Esophagus squamous epithelium (tissue), 5 donors: Measurements from ENCODE around the gene ALPL. TPM values are rescaled to one million over a fixed set of nuclear protein-coding genes. Genes with fewer than 3 reads are reported as not detected.

Source experiments
- DNase-seq: peaks from one replicate; lab custom pipeline; 2025; lab: John Stamatoyannopoulos, UW
- H3K27ac ChIP-seq, 4 donors: fragments of 200-600 bp; sonication (generic); one replicate each; pipeline ENCODE4 v1.5.1; 2016 to 2019; ENCODE audit warnings: mild to moderate bottlenecking in 1 of 4
- H3K27me3 ChIP-seq, 4 donors: fragments of 200-600 bp; sonication (generic); 1 replicate in 3 of 4; 2 replicates in 1 of 4; pipeline versions ENCODE4 v1.5.1 to v1.6.0; 2017 to 2021; ENCODE audit warnings: antibody characterized with exemption in 1 of 4
- H3K36me3 ChIP-seq, 3 donors: fragments of 200-600 bp; sonication (generic); one replicate each; pipeline ENCODE4 v1.5.1; 2016 to 2019
- H3K4me1 ChIP-seq, 3 donors: fragments of 200-600 bp; sonication (generic); one replicate each; pipeline ENCODE4 v1.5.1; 2017 to 2019
- H3K4me3 ChIP-seq, 4 donors: fragments of 200-600 bp; sonication (generic); 1 replicate in 3 of 4; 2 replicates in 1 of 4; pipeline ENCODE4 v1.5.1; 2016 to 2019; ENCODE audit warnings: mild to moderate bottlenecking in 2 of 4, moderate library complexity in 1 of 4
- H3K9me3 ChIP-seq, 3 donors: fragments of 200-600 bp; sonication (generic); one replicate each; pipeline ENCODE4 v1.5.1; 2016 to 2019
- CTCF ChIP-seq, 6 experiments: fragments of 450-650 bp in 4 of 6; fragments of 200-600 bp in 2 of 6; sonication (generic) in 2 of 6; IDR thresholded peaks; one replicate each; pipeline ENCODE4 v1.5.1; 2016 to 2019; ENCODE audit warnings: antibody characterized with exemption in 6 of 6, mild to moderate bottlenecking in 4 of 6, moderate library complexity in 4 of 6
- POLR2A ChIP-seq, 4 donors: fragments of 450-650 bp; IDR thresholded peaks; one replicate each; pipeline ENCODE4 v1.6.1; 2017; ENCODE audit warnings: antibody characterized with exemption in 4 of 4, mild to moderate bottlenecking in 4 of 4, moderate library complexity in 3 of 4
- WGBS, 2 donors: methylation state at CpG; one replicate each; pipeline ENCODE4 v1.1.5; 2018; 5-methylcytosine and 5-hydroxymethylcytosine counted together
- intact Hi-C: fragments of 100-400 bp; cut with DNase I; formaldehyde crosslinking; loops from one replicate; pipeline ENCODE4 v1.15.0; 2022
- total RNA-seq, 4 donors: library from RNA; depleted of rRNA; stranded (reverse); fragments of >200 nt; gene quantifications; one replicate each; pipeline ENCODE4 v1.1.0, GENCODE V29; 2016
- donor health status: DM: yes; HTN: yes; CAD: no.

Gene ALPL
- total RNA-seq, 4 donors from 2014 or later: 3.2 to 6.4 (median 4.7) TPM

GRCh38 chr1:21617126-21617738 lies 108.0 kb downstream of the ALPL start:
- H3K4me1 ChIP-seq: peaks cover 15 to 45% (median 21%) of the 10 kb centered on the region in 3 donors
- no peak for DNase-seq

GRCh38 chr1:21618059-21618458 lies 108.8 kb downstream of the ALPL start:
- H3K4me1 ChIP-seq: peaks cover 20 to 51% (median 26%) of the 10 kb centered on the region in 3 donors
- no peak overlapping the region for H3K4me3 ChIP-seq
- WGBS, 2 donors: 73% methylated on average over 5 of the region's 7 CpGs; no CpG with 5 or more reads in 1 of the 2 donors
- H3K36me3 ChIP-seq: no peaks in the 10 kb centered on the region
- intact Hi-C loops: no loop called here
- DNase-seq: no peak
- TF ChIP-seq CTCF (IDR thresholded peaks at IDR 0.05): no peak
- no peak for TF ChIP-seq POLR2A (IDR thresholded peaks at IDR 0.05)
- H3K27me3 ChIP-seq: peaks cover 0 to 41% (median 0%) of the 10 kb centered on the region in 4 donors
- no peak overlapping the region for H3K27ac ChIP-seq
- H3K9me3 ChIP-seq: no peaks in the 10 kb centered on the region

More at GRCh38 chr1:21617126-21617738, 108.0 kb downstream of the ALPL start:
- WGBS, 2 donors: 98% methylated on average over 7 of the region's 16 CpGs; no CpG with 5 or more reads in 1 of the 2 donors
- no peaks in the 10 kb centered on the region for H3K9me3 ChIP-seq
- no peaks in the 10 kb centered on the region for H3K36me3 ChIP-seq
- H3K27ac ChIP-seq: no peak overlapping the region
- H3K4me3 ChIP-seq: no peak overlapping the region
- intact Hi-C loops: no loop called here
- TF ChIP-seq POLR2A (IDR thresholded peaks at IDR 0.05): no peak
- no peak for TF ChIP-seq CTCF (IDR thresholded peaks at IDR 0.05)
- peaks cover 0 to 35% (median 0%) of the 10 kb centered on the region in 4 donors for H3K27me3 ChIP-seq

- no peak for TF ChIP-seq POLR2A (IDR thresholded peaks at IDR 0.05)
- no peak for TF ChIP-seq CTCF (IDR thresholded peaks at IDR 0.05)
- H3K4me3 ChIP-seq: no peak overlapping the region
- no peak overlapping the region for H3K27ac ChIP-seq
- H3K36me3 ChIP-seq: no peaks in the 10 kb centered on the region
- no peak for DNase-seq
- 58 to 61% methylated on average over 2 to 14 of the region's 22 CpGs for WGBS, 2 donors
- H3K4me1 ChIP-seq: peaks cover 24 to 57% (median 33%) of the 10 kb centered on the region in 3 donors
- H3K9me3 ChIP-seq: no peaks in the 10 kb centered on the region
- peaks cover 0 to 48% (median 0%) of the 10 kb centered on the region in 4 donors for H3K27me3 ChIP-seq
- intact Hi-C loops: no loop called here
These were observed 109.5 kb downstream of the ALPL start for GRCh38 chr1:21618561-21619374.

- H3K9me3 ChIP-seq: no peaks in the 10 kb centered on the region
- intact Hi-C loops: no loop called here
- H3K36me3 ChIP-seq: no peaks in the 10 kb centered on the region
- DNase-seq: no peak
- H3K27ac ChIP-seq: no peak overlapping the region
- H3K4me3 ChIP-seq: no peak overlapping the region
- 48 to 57% methylated on average over 4 to 5 of the region's 7 CpGs for WGBS, 2 donors
- peaks cover 20 to 57% (median 33%) of the 10 kb centered on the region in 3 donors for H3K4me1 ChIP-seq
- peaks cover 0 to 53% (median 0%) of the 10 kb centered on the region in 4 donors for H3K27me3 ChIP-seq
- TF ChIP-seq CTCF (IDR thresholded peaks at IDR 0.05): no peak
- no peak for TF ChIP-seq POLR2A (IDR thresholded peaks at IDR 0.05)
These were observed 110.2 kb downstream of the ALPL start for GRCh38 chr1:21619375-21619947.
